ENCODE results near the gene SLC5A12. TPM values are rescaled to one million over a fixed set of nuclear protein-coding genes. Genes with fewer than 3 reads are reported as not detected.

SLC5A12 gene
- total and polyA plus RNA-seq, 2 of the 4 experiments (the other 2 are of a cell fraction): not detected

- no peaks in the 10 kb centered on the region for H3K79me1 ChIP-seq (ENCODE audit: low read depth in 1 of 2, low read length in 2 of 2)
- no peaks in the 10 kb centered on the region for H3K9me1 ChIP-seq (ENCODE audit: insufficient read depth, low read length)
- in situ Hi-C loops (cut with MboI; ENCODE audit: low sequenced_read_pairs) (loop anchor here (5.0 to 25.0 kb wide), 2 partner anchors 407 to 732 kb away; no protein-coding TSS in a partner anchor), dilution Hi-C loops (cut with HindIII; ENCODE audit: low sequenced_read_pairs, unreplicated experiment) (no loop called here), intact Hi-C loops (cut with micrococcal nuclease) (loop anchor here (1.0 kb wide), 1 partner anchor 257 kb away; no protein-coding TSS in a partner anchor)
- TF ChIP-seq MAZ (IDR thresholded peaks at IDR 0.05; ENCODE audit: borderline replicate concordance, low read depth, low read length) (no peak), ELK1 (IDR thresholded peaks at IDR 0.05; ENCODE audit: borderline replicate concordance, low read depth, low read length) (no peak), CHD1 (IDR thresholded peaks at IDR 0.05; ENCODE audit: low read depth, low read length) (no peak), CEBPB (IDR thresholded peaks at IDR 0.05; ENCODE audit: low read depth, low read length) (no peak), FOS (IDR thresholded peaks at IDR 0.05; ENCODE audit: low read depth, low read length) (no peak), POLR2A (IDR thresholded peaks at IDR 0.05; ENCODE audit: low read depth, low read length) (no peak), SMC3 (IDR thresholded peaks at IDR 0.05; ENCODE audit: low read depth, low read length) (no peak), CTCF (conservative IDR thresholded peaks at IDR 0.05; ENCODE audit: low read depth, low read length) (no peak), RCOR1 (IDR thresholded peaks at IDR 0.05; ENCODE audit: insufficient replicate concordance, low read length) (no peak), RAD21 (IDR thresholded peaks at IDR 0.05; ENCODE audit: low read length) (no peak), MAFK (IDR thresholded peaks at IDR 0.05; ENCODE audit: low read depth, low read length) (no peak), BHLHE40 (IDR thresholded peaks at IDR 0.05; ENCODE audit: low read depth, low read length) (no peak), NFE2L2 (IDR thresholded peaks at IDR 0.05; ENCODE audit: low read depth, low read length) (no peak), MXI1 (IDR thresholded peaks at IDR 0.05; ENCODE audit: borderline replicate concordance, low read depth, low read length) (no peak), RFX5 (IDR thresholded peaks at IDR 0.05; ENCODE audit: low read depth, low read length) (no peak)
- TF ChIP-seq, protein P1, sequence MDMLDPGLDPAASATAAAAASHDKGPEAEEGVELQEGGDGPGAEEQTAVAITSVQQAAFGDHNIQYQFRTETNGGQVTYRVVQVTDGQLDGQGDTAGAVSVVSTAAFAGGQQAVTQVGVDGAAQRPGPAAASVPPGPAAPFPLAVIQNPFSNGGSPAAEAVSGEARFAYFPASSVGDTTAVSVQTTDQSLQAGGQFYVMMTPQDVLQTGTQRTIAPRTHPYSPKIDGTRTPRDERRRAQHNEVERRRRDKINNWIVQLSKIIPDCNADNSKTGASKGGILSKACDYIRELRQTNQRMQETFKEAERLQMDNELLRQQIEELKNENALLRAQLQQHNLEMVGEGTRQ (IDR thresholded peaks at IDR 0.05; ENCODE audit: low read depth, low read length): no peak
- no peak overlapping the region for H2BK15ac ChIP-seq (ENCODE audit: low read depth, low read length)
- no peak overlapping the region for H4K91ac ChIP-seq (ENCODE audit: insufficient read depth, low read depth, low read length)
- H4K8ac ChIP-seq (ENCODE audit: low read depth in 2 of 2, low read length in 2 of 2): no peak overlapping the region
- DNase-seq (no peak), ATAC-seq (ENCODE audit: low read depth) (no peak)
- H3K9ac ChIP-seq (ENCODE audit: low read depth, low read length): no peak overlapping the region
- H2BK5ac ChIP-seq (ENCODE audit: low read depth, low read length, poor library complexity, severe bottlenecking): no peak overlapping the region
- 100% methylated on average over 1 of the region's 4 CpGs; no CpG with 5 or more reads in 1 of the 2 experiments for WGBS, 2 experiments (ENCODE audit: extremely low coverage in 2 of 2, insufficient read length in 1 of 2)
- no peak overlapping the region for H3K4me2 ChIP-seq (ENCODE audit: low read depth, low read length)
- H3K23ac ChIP-seq (ENCODE audit: low read depth, low read length): no peak overlapping the region
- no peak overlapping the region for H2AFZ ChIP-seq (replicated peaks; ENCODE audit: low read length, poor library complexity)
- no peak overlapping the region for H2AK9ac ChIP-seq (replicated peaks; ENCODE audit: low read depth, low read length, poor library complexity)
- H3K4me3 ChIP-seq (ENCODE audit: insufficient read depth, low read depth, low read length): no peak overlapping the region
- no peak overlapping the region; the same call in 1 of the 2 replicates for H4K5ac ChIP-seq (ENCODE audit: low read depth, low read length)
- no peak overlapping the region for H2AK5ac ChIP-seq (ENCODE audit: low read depth, low read length)
- H2BK20ac ChIP-seq (ENCODE audit: low read depth, low read length): no peak overlapping the region
- H3K27me3 ChIP-seq (ENCODE audit: control insufficient read depth, insufficient read depth, low read length): no peaks in the 10 kb centered on the region
- no peak overlapping the region for H3K56ac ChIP-seq (ENCODE audit: extremely low read depth, insufficient read depth, low read length)
- H2BK120ac ChIP-seq (ENCODE audit: low read depth, low read length): no peak overlapping the region
- no peaks in the 10 kb centered on the region for H3K4me1 ChIP-seq (ENCODE audit: control insufficient read depth, insufficient read depth, low read length)
- no peak overlapping the region for H3K14ac ChIP-seq (replicated peaks; ENCODE audit: low read depth, low read length)
- no peak overlapping the region for H3K27ac ChIP-seq (ENCODE audit: insufficient read depth, low read length)
- peak overlapping the region; percentile 9; the same call in 1 of the 2 replicates for H3K18ac ChIP-seq (ENCODE audit: low read depth, low read length)
- ChIA-PET POLR2A (ENCODE audit: unreplicated experiment) (interaction anchor here (0.6 kb wide), 1 partner anchor 173 kb away, joined by 4 read pairs; no protein-coding TSS in a partner anchor), CTCF (interaction anchor here (0.9 kb wide), 1 partner anchor 403 kb away, joined by 4 read pairs; no protein-coding TSS in a partner anchor)
- no peaks in the 10 kb centered on the region for H3K36me3 ChIP-seq (ENCODE audit: control insufficient read depth, insufficient read depth, low read length)
- BruUV-seq (replicated peaks): no TSS peak
- no peaks in the 10 kb centered on the region for H4K20me1 ChIP-seq (ENCODE audit: insufficient read depth, low read length)
- H3K4ac ChIP-seq (ENCODE audit: low read depth, low read length): peak overlapping the region; percentile 40; the same call in 1 of the 2 replicates
- H3K9me3 ChIP-seq (ENCODE audit: control insufficient read depth, insufficient read depth, low read length): no peaks in the 10 kb centered on the region
These were observed 33.9 kb upstream of the SLC5A12 start for GRCh38 chr11:26755762-26756161.

Data from IMR-90 (cell line).